Activated CD8-positive, alpha-beta memory T cell treated with anti-CD3 and anti-CD28 coated beads, Interleukin-2, amount 50 U/mL, for 1 hour (primary cell): ENCODE data around the gene UNC13A.

Experiments
- DNase-seq: peaks from one replicate; pipeline ENCODE4 v3.0.0-alpha.2; 2020; ENCODE audit errors: extremely low read depth

The UNC13A gene

GRCh38 chr19:17706750-17707181 lies 18.6 kb upstream of the UNC13A start:
- DNase-seq, result no peak

- DNase-seq, result peak; percentile 47
These were observed 15.8 kb upstream of the UNC13A start for GRCh38 chr19:17703824-17704463.

GRCh38 chr19:17695198-17695597 lies 7.0 kb upstream of the UNC13A start:
- no peak for DNase-seq

GRCh38 chr19:17692566-17692965 lies 4.4 kb upstream of the UNC13A start:
- no peak for DNase-seq

GRCh38 chr19:17688853-17689595 lies 870 bp upstream of the UNC13A start:
- DNase-seq, result no peak

GRCh38 chr19:17687141-17687856 lies 855 bp downstream of the UNC13A start:
- DNase-seq, result no peak

GRCh38 chr19:17686592-17687024 lies 1.5 kb downstream of the UNC13A start:
- DNase-seq, result no peak

- no peak for DNase-seq
These were observed 2.1 kb downstream of the UNC13A start for GRCh38 chr19:17686023-17686521.

- DNase-seq, result no peak
These were observed 2.6 kb downstream of the UNC13A start for GRCh38 chr19:17685451-17686022.

- DNase-seq, result no peak
These were observed 3.9 kb downstream of the UNC13A start for GRCh38 chr19:17684256-17684655.

- no peak for DNase-seq
These were observed 5.1 kb downstream of the UNC13A start for GRCh38 chr19:17683078-17683477.

- no peak for DNase-seq
These were observed 5.9 kb downstream of the UNC13A start for GRCh38 chr19:17682273-17682672.

- no peak for DNase-seq
These were observed 6.5 kb downstream of the UNC13A start for GRCh38 chr19:17681505-17682125.

GRCh38 chr19:17680230-17680722 lies 7.9 kb downstream of the UNC13A start:
- no peak for DNase-seq

GRCh38 chr19:17679526-17680229 lies 8.5 kb downstream of the UNC13A start:
- no peak for DNase-seq

GRCh38 chr19:17678836-17679235 lies 9.3 kb downstream of the UNC13A start:
- no peak for DNase-seq

GRCh38 chr19:17677002-17677401 lies 11.2 kb downstream of the UNC13A start:
- no peak for DNase-seq

- no peak for DNase-seq
These were observed 11.9 kb downstream of the UNC13A start for GRCh38 chr19:17676295-17676694.

GRCh38 chr19:17673937-17674799 lies 14.0 kb downstream of the UNC13A start:
- DNase-seq, result no peak

- no peak for DNase-seq
These were observed 16.2 kb downstream of the UNC13A start for GRCh38 chr19:17671906-17672305.
